ENCODE measurements around the gene GALNT2. TPM values are rescaled to one million over a fixed set of nuclear protein-coding genes. Genes with fewer than 3 reads are reported as not detected.

The GALNT2 gene
- total and polyA plus RNA-seq, 12 donors: 22.3 to 220 (median 85.7) TPM

DNA sequence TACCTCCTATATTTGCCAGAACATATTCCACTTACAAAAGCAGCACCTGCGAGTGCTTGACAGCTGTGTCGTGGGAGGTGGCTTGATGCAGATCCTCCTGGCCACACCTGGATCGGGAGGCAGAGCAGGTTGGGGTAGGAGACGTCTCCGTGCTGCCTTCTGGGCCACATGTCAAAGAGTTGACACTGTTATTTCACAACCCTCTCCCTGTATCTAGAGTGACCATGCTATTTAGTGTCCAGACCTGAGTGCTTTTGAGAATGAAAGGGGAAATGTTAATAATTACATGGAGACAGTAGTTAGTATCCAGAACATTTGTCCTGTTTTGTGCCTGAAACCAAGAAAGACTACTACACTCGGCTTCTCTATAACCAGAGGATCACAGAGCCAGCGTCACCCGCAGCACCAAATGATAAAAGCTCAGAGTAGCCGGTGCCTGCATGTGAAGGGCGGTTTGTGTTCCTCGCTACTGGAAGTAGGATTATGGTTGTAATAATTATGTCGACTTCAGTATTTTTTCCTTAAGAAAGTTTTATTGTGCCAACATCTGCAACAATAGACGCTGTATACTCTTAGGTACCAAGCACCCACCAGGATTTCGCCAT is 77.1 kb downstream of the GALNT2 start:
- TF ChIP-seq, protein P1, sequence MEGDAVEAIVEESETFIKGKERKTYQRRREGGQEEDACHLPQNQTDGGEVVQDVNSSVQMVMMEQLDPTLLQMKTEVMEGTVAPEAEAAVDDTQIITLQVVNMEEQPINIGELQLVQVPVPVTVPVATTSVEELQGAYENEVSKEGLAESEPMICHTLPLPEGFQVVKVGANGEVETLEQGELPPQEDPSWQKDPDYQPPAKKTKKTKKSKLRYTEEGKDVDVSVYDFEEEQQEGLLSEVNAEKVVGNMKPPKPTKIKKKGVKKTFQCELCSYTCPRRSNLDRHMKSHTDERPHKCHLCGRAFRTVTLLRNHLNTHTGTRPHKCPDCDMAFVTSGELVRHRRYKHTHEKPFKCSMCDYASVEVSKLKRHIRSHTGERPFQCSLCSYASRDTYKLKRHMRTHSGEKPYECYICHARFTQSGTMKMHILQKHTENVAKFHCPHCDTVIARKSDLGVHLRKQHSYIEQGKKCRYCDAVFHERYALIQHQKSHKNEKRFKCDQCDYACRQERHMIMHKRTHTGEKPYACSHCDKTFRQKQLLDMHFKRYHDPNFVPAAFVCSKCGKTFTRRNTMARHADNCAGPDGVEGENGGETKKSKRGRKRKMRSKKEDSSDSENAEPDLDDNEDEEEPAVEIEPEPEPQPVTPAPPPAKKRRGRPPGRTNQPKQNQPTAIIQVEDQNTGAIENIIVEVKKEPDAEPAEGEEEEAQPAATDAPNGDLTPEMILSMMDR (IDR thresholded peaks at IDR 0.05): no peak
- no peak for TF ChIP-seq POLR2A (IDR thresholded peaks at IDR 0.05)
- H3K36me3 ChIP-seq (replicated peaks in 1 of 2): no peaks in the 10 kb centered on the region
- no peaks in the 10 kb centered on the region for H3K9me3 ChIP-seq (replicated peaks in 1 of 3)
- DNase-seq: no peak
- peak overlapping the region in 1 of 5 donors; percentile 26 for H3K27ac ChIP-seq
- intact Hi-C loops (cut with DNase I): no loop called here
- no peak overlapping the region for H3K4me3 ChIP-seq
- peaks cover 14 to 56% of the 10 kb centered on the region in 2 donors for H3K4me1 ChIP-seq (replicated peaks in 1 of 2)
- no peaks in the 10 kb centered on the region for H3K27me3 ChIP-seq
- WGBS, 4 donors: 79 to 85% (median 81%) methylated on average over 14 of the region's 14 CpGs

DNA sequence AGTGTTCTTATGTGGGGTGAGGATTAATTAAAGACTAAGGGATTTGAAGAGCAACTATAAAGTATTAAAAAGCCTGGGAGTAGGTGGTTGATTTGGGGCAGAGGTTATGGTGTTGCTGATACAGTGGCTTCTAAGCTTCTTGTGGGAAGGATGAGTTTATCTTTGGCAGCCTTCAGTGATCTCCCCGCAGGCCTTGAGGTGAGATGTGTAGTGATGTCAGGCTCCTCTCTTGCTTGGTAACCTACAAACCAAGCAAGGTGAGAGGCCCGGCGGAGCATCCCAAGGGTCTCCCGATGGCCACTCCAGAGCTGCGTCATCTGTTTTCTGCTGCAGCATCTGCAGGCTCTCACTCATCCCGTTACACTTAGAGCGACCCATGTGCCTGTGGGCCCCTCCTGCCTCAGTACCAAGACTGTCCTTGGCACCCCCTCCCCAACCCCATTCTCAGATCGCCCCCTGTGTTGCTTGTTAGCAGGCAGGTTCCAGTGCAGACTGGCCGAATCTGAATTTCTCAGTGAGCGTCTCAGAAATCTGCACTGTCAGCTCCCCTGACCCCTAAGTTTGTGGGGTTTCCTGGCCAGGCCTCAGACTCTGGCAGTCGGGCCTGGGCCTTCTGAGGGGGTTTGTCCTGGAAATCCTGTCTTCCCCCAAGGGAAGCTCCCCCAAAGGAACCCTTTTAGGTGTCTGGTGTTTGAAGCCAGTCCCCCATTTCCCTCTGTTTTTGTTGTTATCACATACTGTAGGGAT is 77.9 kb downstream of the GALNT2 start:
- 76 to 86% (median 82%) methylated on average over 9 to 11 of the region's 11 CpGs for WGBS, 4 donors
- H3K27ac ChIP-seq: peak overlapping the region in 2 of 5 donors; percentile 57 to 60
- DNase-seq: no peak
- H3K4me3 ChIP-seq: no peak overlapping the region
- TF ChIP-seq, protein P1 (IDR thresholded peaks at IDR 0.05): no peak
- TF ChIP-seq POLR2A (IDR thresholded peaks at IDR 0.05): no peak
- no peaks in the 10 kb centered on the region for H3K27me3 ChIP-seq
- intact Hi-C loops (cut with DNase I): no loop called here
- no peaks in the 10 kb centered on the region for H3K9me3 ChIP-seq (replicated peaks in 1 of 3)
- H3K36me3 ChIP-seq (replicated peaks in 1 of 2): no peaks in the 10 kb centered on the region
- H3K4me1 ChIP-seq (replicated peaks in 1 of 2): peaks cover 14 to 54% of the 10 kb centered on the region in 2 donors

DNA sequence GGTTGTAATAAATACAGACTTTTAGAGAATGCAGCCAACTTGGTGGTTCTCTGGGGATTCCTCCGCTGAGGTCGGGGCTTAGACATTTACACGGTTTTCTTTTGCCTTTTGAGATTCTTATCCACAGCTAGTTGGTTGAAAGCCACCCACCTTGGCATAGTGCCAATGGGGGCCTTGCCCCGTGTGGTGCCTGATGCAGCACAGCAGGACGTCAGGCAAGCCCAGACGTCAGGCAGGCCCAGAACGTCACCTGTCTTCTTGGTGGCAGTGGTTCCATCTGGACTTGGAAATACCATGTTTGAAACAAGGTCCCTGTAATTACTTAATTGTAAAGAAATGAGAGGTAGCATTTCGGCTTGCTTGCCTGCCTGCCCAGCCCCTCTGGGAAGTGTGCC is 78.5 kb downstream of the GALNT2 start:
- 49 to 57% (median 53%) methylated on average over 8 of the region's 8 CpGs for WGBS, 4 donors
- peak in 1 of 7 donors; percentile 69 for DNase-seq
- Histone ChIP-seq H3K4me3 (no peak overlapping the region), H3K9me3 (replicated peaks in 1 of 3) (no peaks in the 10 kb centered on the region), H3K4me1 (replicated peaks in 1 of 2) (peaks cover 14 to 53% of the 10 kb centered on the region in 2 donors), H3K36me3 (replicated peaks in 1 of 2) (no peaks in the 10 kb centered on the region), H3K27ac (peak overlapping the region in 2 of 5 donors; percentile 57 to 60), H3K27me3 (no peaks in the 10 kb centered on the region)
- intact Hi-C loops (cut with DNase I): no loop called here
- TF ChIP-seq, protein P1 (IDR thresholded peaks at IDR 0.05): no peak
- no peak for TF ChIP-seq POLR2A (IDR thresholded peaks at IDR 0.05)

DNA sequence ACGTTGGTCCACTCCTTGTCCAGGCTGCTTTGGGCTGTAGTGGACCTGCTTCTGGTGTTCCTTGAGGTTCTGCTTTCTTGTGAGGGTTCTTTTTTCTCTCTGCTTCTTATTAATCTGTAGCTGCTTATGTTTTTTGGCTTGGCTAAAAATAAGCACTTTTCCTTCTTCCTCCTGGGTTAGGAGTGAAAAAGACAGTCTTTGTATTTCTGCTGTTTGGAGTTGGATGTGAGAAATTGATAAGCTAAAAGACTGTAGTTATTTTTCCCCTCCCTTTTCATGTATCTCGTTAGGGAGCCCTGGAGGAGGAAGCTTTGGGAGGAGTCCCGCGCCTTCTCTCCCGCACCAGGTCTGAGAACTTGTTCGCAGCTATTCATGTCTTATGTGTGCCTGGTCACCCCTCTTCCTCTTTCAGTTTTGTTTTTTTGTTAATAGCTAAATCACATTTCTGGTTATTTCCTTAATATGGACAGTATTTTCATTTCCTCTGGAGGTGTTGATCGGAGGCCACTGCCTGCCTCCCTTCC is 79.0 kb downstream of the GALNT2 start:
- intact Hi-C loops (cut with DNase I): no loop called here

More for the DNA sequence above, 79.0 kb downstream of the GALNT2 start:
- WGBS, 4 donors: 65 to 74% (median 71%) methylated on average over 7 of the region's 7 CpGs
- no peak for DNase-seq
- Histone ChIP-seq H3K36me3 (replicated peaks in 1 of 2) (no peaks in the 10 kb centered on the region), H3K4me3 (no peak overlapping the region), H3K27ac (peak overlapping the region in 2 of 5 donors; percentile 57 to 60), H3K9me3 (replicated peaks in 1 of 3) (no peaks in the 10 kb centered on the region), H3K4me1 (replicated peaks in 1 of 2) (peaks cover 14 to 55% of the 10 kb centered on the region in 2 donors), H3K27me3 (no peaks in the 10 kb centered on the region)
- TF ChIP-seq, protein P1 (IDR thresholded peaks at IDR 0.05): no peak
- no peak for TF ChIP-seq POLR2A (IDR thresholded peaks at IDR 0.05)

Data from adrenal gland (tissue), 12 donors.